A549 (cell line): ENCODE results near the gene SUSD1. TPM values are rescaled to one million over a fixed set of nuclear protein-coding genes. Genes with fewer than 3 reads are reported as not detected.
"Not testable (repeated sequence)": the region's sequence is repeated elsewhere in the genome, so short reads cannot be mapped to it uniquely, and the experiment has no call there.

Experiments used
- ATAC-seq, 2 experiments: fragments of 200-7000 bp in 1 of 2; fragments of >200 bp in 1 of 2; cut with Nextera tagmentation in 1 of 2; cut with Tn5 transposase in 1 of 2; 3 replicates each; pipeline versions ENCODE4 v1.8.0 to v1.9.1; 2018 to 2020; ENCODE audit warnings: mild to moderate bottlenecking in 1 of 2, moderate library complexity in 1 of 2
- CTCF ChIA-PET: fragments of 300-600 bp; sonication (Branson Sonifier 250); formaldehyde crosslinking; extraction: SDS; loops from one replicate; lab custom pipeline; 2021; ENCODE audit warnings: antibody characterized with exemption, inconsistent platforms; lab: Yijun Ruan, JAX
- POLR2A ChIA-PET: fragments of 350-600 bp; formaldehyde crosslinking; extraction: SDS; loops from one replicate; lab custom pipeline; 2021; ENCODE audit warnings: antibody characterized with exemption, inconsistent platforms; lab: Yijun Ruan, JAX
- DNase-seq, 2 experiments: peaks; one replicate each; pipeline versions ENCODE4 v3.0.0 to v3.0.0-alpha.2; 2011 to 2016; ENCODE audit warnings: low read depth in 1 of 2, low spot score in 1 of 2
- FAIRE-seq: peaks from 2 replicates; lab custom pipeline; 2011; peaks lifted over from hg19 to GRCh38; lab: Jason Lieb, UNC
- H3K27ac ChIP-seq, 2 experiments: fragments of >200 bp; sonication (Bioruptor Twin); formaldehyde crosslinking; 3 replicates each; pipeline ENCODE4 v1.5.1; 2016 to 2017
- H3K4me1 ChIP-seq: fragments of >200 bp; sonication (Bioruptor Twin); formaldehyde crosslinking; 3 replicates; pipeline ENCODE4 v1.6.1; 2016
- H3K4me2 ChIP-seq: fragments of >200 bp; sonication (Bioruptor Twin); formaldehyde crosslinking; 3 replicates; pipeline ENCODE4 v1.6.1; 2016
- H3K4me3 ChIP-seq: fragments of >200 bp; sonication (Bioruptor Twin); formaldehyde crosslinking; 3 replicates; pipeline ENCODE4 v1.5.1; 2016
- H3K9me3 ChIP-seq: fragments of >200 bp; sonication (Bioruptor Twin); formaldehyde crosslinking; 3 replicates; pipeline ENCODE4 v1.6.1; 2016
- CBX8 ChIP-seq: fragments of 200-600 bp; sonication (generic); IDR thresholded peaks from 2 replicates; pipeline ENCODE4 v1.6.1; 2016
- CEBPB ChIP-seq, 2 experiments: fragments of >200 bp in 1 of 2; sonication (Bioruptor Twin) in 1 of 2; formaldehyde crosslinking in 1 of 2; IDR thresholded peaks; 2 replicates each; pipeline ENCODE4 v1.6.1; 2012 to 2016
- CHD2 ChIP-seq: fragments of 150-350 bp; IDR thresholded peaks from 2 replicates; pipeline ENCODE4 v1.6.1; 2014; ENCODE audit warnings: low read length; ENCODE audit not compliant: partially characterized antibody
- EP300 ChIP-seq, 2 experiments: fragments of >200 bp; sonication (Bioruptor Twin); formaldehyde crosslinking; IDR thresholded peaks; 2 replicates in 1 of 2; 3 replicates in 1 of 2; pipeline ENCODE4 v1.6.1; 2016 to 2017
- ESRRA ChIP-seq: fragments of 150-350 bp; IDR thresholded peaks from 2 replicates; pipeline ENCODE4 v1.6.1; 2014; ENCODE audit warnings: mild to moderate bottlenecking, low read length, borderline replicate concordance
- FOXS1 ChIP-seq: fragments of 250-450 bp; sonication (Bioruptor Pico); IDR thresholded peaks from 2 replicates; pipeline ENCODE4 v1.5.0; 2020; ENCODE audit warnings: mild to moderate bottlenecking, moderate library complexity
- GATA3 ChIP-seq: IDR thresholded peaks from 2 replicates; pipeline ENCODE4 v1.6.1; 2012; ENCODE audit warnings: borderline replicate concordance
- HDAC2 ChIP-seq: fragments of 200-600 bp; sonication (generic); IDR thresholded peaks from 2 replicates; pipeline ENCODE4 v1.6.1; 2016
- HOXB13 ChIP-seq: fragments of 250-450 bp; sonication (Bioruptor Pico); IDR thresholded peaks from 2 replicates; pipeline ENCODE4 v1.5.0; 2020; ENCODE audit warnings: low read depth, mild to moderate bottlenecking, moderate library complexity
- JUN ChIP-seq, 2 experiments: fragments of >200 bp; sonication (Bioruptor Twin); formaldehyde crosslinking; IDR thresholded peaks; 2 replicates in 1 of 2; 3 replicates in 1 of 2; pipeline ENCODE4 v1.6.1; 2016 to 2017
- KDM1A ChIP-seq: fragments of 200-600 bp; sonication (generic); IDR thresholded peaks from 2 replicates; pipeline ENCODE4 v1.6.1; 2016; ENCODE audit warnings: low read depth, mild to moderate bottlenecking
- KDM5A ChIP-seq: fragments of 200-600 bp; sonication (generic); IDR thresholded peaks from 2 replicates; pipeline ENCODE4 v1.6.1; 2016; ENCODE audit warnings: antibody characterized with exemption, mild to moderate bottlenecking
- POLR2A ChIP-seq: IDR thresholded peaks from 2 replicates; pipeline ENCODE4 v1.6.1; 2012; ENCODE audit warnings: mild to moderate bottlenecking, low read length
- RARB ChIP-seq: fragments of 250-450 bp; sonication (Bioruptor Pico); IDR thresholded peaks from 2 replicates; pipeline ENCODE4 v1.8.0; 2021; ENCODE audit warnings: mild to moderate bottlenecking, moderate library complexity
- RCOR1 ChIP-seq: fragments of 150-350 bp; IDR thresholded peaks from 2 replicates; pipeline ENCODE4 v1.6.1; 2014; ENCODE audit warnings: antibody characterized with exemption, low read length, low read depth
- RFX5 ChIP-seq: fragments of 450-650 bp; IDR thresholded peaks from 2 replicates; pipeline ENCODE4 v1.7.1; 2014; ENCODE audit warnings: antibody characterized with exemption, mild to moderate bottlenecking, moderate library complexity
- RNF2 ChIP-seq: fragments of 200-600 bp; sonication (generic); IDR thresholded peaks from 2 replicates; pipeline ENCODE4 v1.6.1; 2016; ENCODE audit warnings: low read depth, mild to moderate bottlenecking, antibody characterized with exemption, moderate library complexity, borderline replicate concordance
- SREBF2 ChIP-seq: fragments of 450-650 bp; IDR thresholded peaks from 2 replicates; pipeline ENCODE4 v1.6.1; 2014; ENCODE audit warnings: mild to moderate bottlenecking, moderate library complexity
- ZC3H11A ChIP-seq: fragments of 450-650 bp; IDR thresholded peaks from 2 replicates; pipeline ENCODE4 v1.6.1; 2014; ENCODE audit warnings: antibody characterized with exemption, mild to moderate bottlenecking
- ZNF302 ChIP-seq: fragments of 250-450 bp; sonication (Bioruptor Pico); IDR thresholded peaks from 2 replicates; pipeline ENCODE4 v1.9.0; 2021; ENCODE audit warnings: inconsistent platforms, mild to moderate bottlenecking, moderate library complexity
- ZSCAN20 ChIP-seq: fragments of 250-450 bp; sonication (Bioruptor Pico); IDR thresholded peaks from 2 replicates; pipeline ENCODE4 v1.8.0; 2022; ENCODE audit warnings: mild to moderate bottlenecking, moderate library complexity
- WGBS: methylation state at CpG from one replicate; pipeline ENCODE4 v1.1.6; 2017; ENCODE audit errors: missing lambda C conversion rate; 5-methylcytosine and 5-hydroxymethylcytosine counted together
- polyA plus RNA-seq, 4 experiments: library from polyadenylated mRNA; depleted of rRNA in 3 of 4; stranded (reverse); fragments of >200 nt; fragmentation: RNase III in 1 of 4; extraction: RNeasy Plus Mini Kit Qiagen cat#74134 plus additional on column Dnase treatment in 1 of 4; gene quantifications; 2 replicates in 3 of 4; 3 replicates in 1 of 4; pipeline ENCODE4 v1.2.3, GENCODE V29; 2011 to 2017
- TF ChIP-seq, protein P1 (sequence below): fragments of 250-450 bp; sonication (Bioruptor Pico); IDR thresholded peaks from 2 replicates; pipeline ENCODE4 v1.5.0; 2020; ENCODE audit warnings: low read depth, mild to moderate bottlenecking, moderate library complexity
- TF ChIP-seq, protein P2 (sequence below): fragments of 150-350 bp; IDR thresholded peaks from 2 replicates; pipeline ENCODE4 v1.6.1; 2014; ENCODE audit warnings: low read depth, mild to moderate bottlenecking, low read length
- TF ChIP-seq, protein P3 (sequence below): IDR thresholded peaks from 2 replicates; pipeline ENCODE4 v1.6.1; 2012
- TF ChIP-seq, protein P4 (sequence below): IDR thresholded peaks from 2 replicates; pipeline ENCODE4 v1.6.1; 2012
- TF ChIP-seq, protein P5 (sequence below): fragments of 250-450 bp; sonication (Bioruptor Pico); IDR thresholded peaks from 2 replicates; pipeline ENCODE4 v1.5.0; 2021; ENCODE audit warnings: mild to moderate bottlenecking, moderate library complexity, borderline replicate concordance
- TF ChIP-seq, protein P6 (sequence below): fragments of >200 bp; sonication (Bioruptor Twin); formaldehyde crosslinking; IDR thresholded peaks from 3 replicates; pipeline ENCODE4 v1.6.1; 2016
- TF ChIP-seq, protein P7 (sequence below): fragments of >200 bp; sonication (Bioruptor Twin); formaldehyde crosslinking; IDR thresholded peaks from 2 replicates; pipeline ENCODE4 v1.6.1; 2016
- TF ChIP-seq, protein P8 (sequence below): IDR thresholded peaks from 2 replicates; pipeline ENCODE4 v1.6.1; 2012; ENCODE audit warnings: low read depth, borderline replicate concordance

SUSD1 gene
- polyA plus RNA-seq, 2 of the 4 experiments (the other 2 are of a cell fraction): 15.7 to 18.6 TPM

DNA sequence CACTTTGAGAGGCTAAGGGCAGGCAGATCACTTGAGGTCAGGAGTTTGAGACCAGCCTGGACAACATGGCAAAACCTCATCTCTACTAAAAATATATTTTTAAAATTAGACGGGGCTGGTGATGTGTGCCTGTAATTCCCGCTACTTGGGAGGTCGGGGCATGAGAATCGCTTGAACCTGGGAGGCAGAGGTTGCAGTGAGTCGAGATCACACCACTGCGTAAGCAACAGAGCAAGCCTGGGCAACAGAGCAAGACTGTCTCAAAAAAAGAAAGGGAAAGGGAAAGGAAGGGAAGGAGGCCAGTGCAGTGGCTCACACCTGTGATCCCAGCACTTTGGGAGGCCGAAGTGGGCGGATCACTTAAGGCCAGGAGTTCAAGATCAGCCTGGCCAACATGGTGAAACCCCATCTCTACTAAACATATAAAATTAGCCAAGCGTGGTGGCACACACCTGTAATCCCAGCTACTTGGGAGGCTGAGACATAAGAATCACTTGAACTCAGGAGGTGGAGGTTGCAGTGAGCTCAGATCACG lies 101.4 kb downstream of the SUSD1 start:
- TF ChIP-seq HOXB13: peak; percentile 33; the same call in 1 of the 2 replicates
- DNase-seq, H3K4me3 ChIP-seq, ATAC-seq, FAIRE-seq, H3K9me3 ChIP-seq: not testable (repeated sequence)
- H3K4me1 ChIP-seq: peaks cover 34% of the 10 kb centered on the region
- H3K27ac ChIP-seq: peak overlapping the region; percentile 65 to 86
- H3K4me2 ChIP-seq: peak overlapping the region; percentile 45; the same call in 1 of the 3 replicates
- ChIA-PET CTCF (interaction anchor here (0.6 to 4.7 kb wide), 37 partner anchors 8 to 477 kb away, joined by 3 to 131 read pairs (median 8); no protein-coding TSS in a partner anchor), POLR2A (interaction anchor here (1.9 to 2.7 kb wide), 2 partner anchors 116 to 177 kb away, joined by 5 to 24 read pairs; partner anchors contain the start of gene UGCG)
- WGBS: 91% methylated on average over 10 of the region's 10 CpGs

DNA sequence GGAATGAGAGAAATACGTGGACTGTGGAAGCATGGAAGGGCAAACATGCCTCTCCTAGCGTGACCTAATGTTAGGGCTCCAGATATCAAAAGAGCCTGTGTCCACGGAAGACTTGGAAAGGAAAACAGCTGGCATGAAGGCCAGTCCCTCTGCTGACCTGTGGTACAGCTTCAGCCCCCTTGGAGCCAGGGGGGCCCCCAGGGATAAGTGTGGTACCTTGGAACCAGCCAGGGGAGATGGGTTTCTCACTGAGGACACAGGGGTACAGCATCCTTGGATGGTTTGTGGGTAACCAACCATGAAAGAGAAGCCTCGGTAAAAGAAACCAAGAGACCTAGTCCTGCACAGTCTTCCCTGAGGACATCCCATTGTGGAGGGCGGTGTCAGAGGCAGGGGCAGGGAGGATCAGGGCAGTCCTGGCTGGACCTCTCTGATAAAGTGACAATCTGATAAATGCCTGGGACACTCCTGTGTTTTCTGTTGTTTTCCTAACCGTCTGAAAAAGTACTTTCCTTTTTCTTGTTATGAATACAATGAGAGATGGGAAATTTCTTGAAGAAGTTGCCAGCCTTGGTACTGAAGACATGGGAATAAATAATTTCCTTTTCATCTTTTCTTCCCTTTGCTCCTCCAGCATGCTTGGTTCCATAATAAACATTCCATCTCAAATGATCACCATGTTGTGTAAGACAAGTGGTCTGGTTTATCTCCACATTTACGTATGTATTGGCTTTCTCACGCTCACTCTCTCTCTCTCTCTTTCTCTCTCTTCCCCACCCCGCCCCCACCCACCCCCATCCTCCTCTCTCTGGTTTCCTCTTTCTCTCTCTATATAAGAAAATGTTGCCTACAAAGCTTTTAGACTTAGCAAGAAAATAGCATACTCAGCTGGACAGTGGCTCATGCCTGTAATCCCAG lies 102.1 kb downstream of the SUSD1 start:
- FAIRE-seq: no peak
- Histone ChIP-seq H3K4me1 (peaks cover 34% of the 10 kb centered on the region), H3K9me3 (no peaks in the 10 kb centered on the region), H3K4me2 (peak overlapping the region; percentile 45), H3K27ac (peak overlapping the region; percentile 65 to 86), H3K4me3 (no peak overlapping the region)
- peak in 1 of 2 experiments; percentile 51 for DNase-seq
- peak in 1 of 2 experiments; percentile 67; a peak in 3 of 6 replicates for ATAC-seq
- CTCF ChIA-PET: interaction anchor here (0.7 to 4.7 kb wide), 7 partner anchors 51 to 475 kb away, joined by 3 to 40 read pairs (median 5); no protein-coding TSS in a partner anchor
- POLR2A ChIA-PET: interaction anchor here (0.6 to 2.7 kb wide), 3 partner anchors 31 to 177 kb away, joined by 3 to 24 read pairs (median 4); partner anchors contain the start of gene UGCG
- WGBS: 58% methylated on average over 8 of the region's 9 CpGs
- TF ChIP-seq, protein P1, sequence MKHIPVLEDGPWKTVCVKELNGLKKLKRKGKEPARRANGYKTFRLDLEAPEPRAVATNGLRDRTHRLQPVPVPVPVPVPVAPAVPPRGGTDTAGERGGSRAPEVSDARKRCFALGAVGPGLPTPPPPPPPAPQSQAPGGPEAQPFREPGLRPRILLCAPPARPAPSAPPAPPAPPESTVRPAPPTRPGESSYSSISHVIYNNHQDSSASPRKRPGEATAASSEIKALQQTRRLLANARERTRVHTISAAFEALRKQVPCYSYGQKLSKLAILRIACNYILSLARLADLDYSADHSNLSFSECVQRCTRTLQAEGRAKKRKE (CRISPR knock-in tag): peak; percentile 49; the same call in 1 of the 2 replicates
- no peak for TF ChIP-seq CHD2
- TF ChIP-seq ZSCAN20: no peak
- no peak for TF ChIP-seq RFX5
- TF ChIP-seq RCOR1: no peak
- TF ChIP-seq, protein P2, sequence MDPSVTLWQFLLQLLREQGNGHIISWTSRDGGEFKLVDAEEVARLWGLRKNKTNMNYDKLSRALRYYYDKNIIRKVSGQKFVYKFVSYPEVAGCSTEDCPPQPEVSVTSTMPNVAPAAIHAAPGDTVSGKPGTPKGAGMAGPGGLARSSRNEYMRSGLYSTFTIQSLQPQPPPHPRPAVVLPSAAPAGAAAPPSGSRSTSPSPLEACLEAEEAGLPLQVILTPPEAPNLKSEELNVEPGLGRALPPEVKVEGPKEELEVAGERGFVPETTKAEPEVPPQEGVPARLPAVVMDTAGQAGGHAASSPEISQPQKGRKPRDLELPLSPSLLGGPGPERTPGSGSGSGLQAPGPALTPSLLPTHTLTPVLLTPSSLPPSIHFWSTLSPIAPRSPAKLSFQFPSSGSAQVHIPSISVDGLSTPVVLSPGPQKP: no peak
- TF ChIP-seq, protein P3, sequence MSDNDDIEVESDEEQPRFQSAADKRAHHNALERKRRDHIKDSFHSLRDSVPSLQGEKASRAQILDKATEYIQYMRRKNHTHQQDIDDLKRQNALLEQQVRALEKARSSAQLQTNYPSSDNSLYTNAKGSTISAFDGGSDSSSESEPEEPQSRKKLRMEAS: no peak
- TF ChIP-seq RNF2: no peak
- TF ChIP-seq EP300 (IDR thresholded peaks at IDR 0.05): peak; percentile 48 to 68; a peak in 3 of 5 replicates
- TF ChIP-seq SREBF2: no peak
- TF ChIP-seq, protein P4, sequence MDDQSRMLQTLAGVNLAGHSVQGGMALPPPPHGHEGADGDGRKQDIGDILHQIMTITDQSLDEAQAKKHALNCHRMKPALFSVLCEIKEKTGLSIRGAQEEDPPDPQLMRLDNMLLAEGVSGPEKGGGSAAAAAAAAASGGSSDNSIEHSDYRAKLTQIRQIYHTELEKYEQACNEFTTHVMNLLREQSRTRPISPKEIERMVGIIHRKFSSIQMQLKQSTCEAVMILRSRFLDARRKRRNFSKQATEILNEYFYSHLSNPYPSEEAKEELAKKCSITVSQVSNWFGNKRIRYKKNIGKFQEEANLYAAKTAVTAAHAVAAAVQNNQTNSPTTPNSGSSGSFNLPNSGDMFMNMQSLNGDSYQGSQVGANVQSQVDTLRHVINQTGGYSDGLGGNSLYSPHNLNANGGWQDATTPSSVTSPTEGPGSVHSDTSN: no peak
- TF ChIP-seq JUN (IDR thresholded peaks at IDR 0.05): no peak
- no peak for TF ChIP-seq ZNF302 (CRISPR knock-in tag)
- no peak for TF ChIP-seq KDM1A
- TF ChIP-seq, protein P5, sequence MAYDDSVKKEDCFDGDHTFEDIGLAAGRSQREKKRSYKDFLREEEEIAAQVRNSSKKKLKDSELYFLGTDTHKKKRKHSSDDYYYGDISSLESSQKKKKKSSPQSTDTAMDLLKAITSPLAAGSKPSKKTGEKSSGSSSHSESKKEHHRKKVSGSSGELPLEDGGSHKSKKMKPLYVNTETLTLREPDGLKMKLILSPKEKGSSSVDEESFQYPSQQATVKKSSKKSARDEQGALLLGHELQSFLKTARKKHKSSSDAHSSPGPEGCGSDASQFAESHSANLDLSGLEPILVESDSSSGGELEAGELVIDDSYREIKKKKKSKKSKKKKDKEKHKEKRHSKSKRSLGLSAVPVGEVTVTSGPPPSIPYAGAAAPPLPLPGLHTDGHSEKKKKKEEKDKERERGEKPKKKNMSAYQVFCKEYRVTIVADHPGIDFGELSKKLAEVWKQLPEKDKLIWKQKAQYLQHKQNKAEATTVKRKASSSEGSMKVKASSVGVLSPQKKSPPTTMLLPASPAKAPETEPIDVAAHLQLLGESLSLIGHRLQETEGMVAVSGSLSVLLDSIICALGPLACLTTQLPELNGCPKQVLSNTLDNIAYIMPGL: no peak
- no peak for TF ChIP-seq GATA3
- TF ChIP-seq, protein P6, sequence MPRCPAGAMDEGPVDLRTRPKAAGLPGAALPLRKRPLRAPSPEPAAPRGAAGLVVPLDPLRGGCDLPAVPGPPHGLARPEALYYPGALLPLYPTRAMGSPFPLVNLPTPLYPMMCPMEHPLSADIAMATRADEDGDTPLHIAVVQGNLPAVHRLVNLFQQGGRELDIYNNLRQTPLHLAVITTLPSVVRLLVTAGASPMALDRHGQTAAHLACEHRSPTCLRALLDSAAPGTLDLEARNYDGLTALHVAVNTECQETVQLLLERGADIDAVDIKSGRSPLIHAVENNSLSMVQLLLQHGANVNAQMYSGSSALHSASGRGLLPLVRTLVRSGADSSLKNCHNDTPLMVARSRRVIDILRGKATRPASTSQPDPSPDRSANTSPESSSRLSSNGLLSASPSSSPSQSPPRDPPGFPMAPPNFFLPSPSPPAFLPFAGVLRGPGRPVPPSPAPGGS: no peak
- TF ChIP-seq POLR2A: no peak
- TF ChIP-seq ZC3H11A: no peak
- peak in 1 of 2 experiments; percentile 44; a peak in 1 of 4 replicates for TF ChIP-seq CEBPB (IDR thresholded peaks at IDR 0.05)
- TF ChIP-seq, protein P7, sequence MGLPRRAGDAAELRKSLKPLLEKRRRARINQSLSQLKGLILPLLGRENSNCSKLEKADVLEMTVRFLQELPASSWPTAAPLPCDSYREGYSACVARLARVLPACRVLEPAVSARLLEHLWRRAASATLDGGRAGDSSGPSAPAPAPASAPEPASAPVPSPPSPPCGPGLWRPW: no peak
- no peak for TF ChIP-seq CBX8
- no peak for TF ChIP-seq FOXS1 (CRISPR knock-in tag)
- no peak for TF ChIP-seq HDAC2
- TF ChIP-seq, protein P8, sequence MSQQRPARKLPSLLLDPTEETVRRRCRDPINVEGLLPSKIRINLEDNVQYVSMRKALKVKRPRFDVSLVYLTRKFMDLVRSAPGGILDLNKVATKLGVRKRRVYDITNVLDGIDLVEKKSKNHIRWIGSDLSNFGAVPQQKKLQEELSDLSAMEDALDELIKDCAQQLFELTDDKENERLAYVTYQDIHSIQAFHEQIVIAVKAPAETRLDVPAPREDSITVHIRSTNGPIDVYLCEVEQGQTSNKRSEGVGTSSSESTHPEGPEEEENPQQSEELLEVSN: no peak
- TF ChIP-seq KDM5A: no peak
- no peak for TF ChIP-seq RARB (CRISPR knock-in tag)
- TF ChIP-seq ESRRA: no peak
